Fibroblast of mammary gland (primary cell): ENCODE results near the gene ADAMTS7.
"Not testable (repeated sequence)": the region's sequence is repeated elsewhere in the genome, so short reads cannot be mapped to it uniquely, and the experiment has no call there.

ENCODE experiments used
- DNase-seq: peaks from one replicate; pipeline ENCODE4 v3.0.0-alpha.2; 2010; ENCODE audit warnings: low read depth
- H3K4me3 ChIP-seq: 2 replicates; pipeline ENCODE4 v1.5.1; 2011; ENCODE audit warnings: low read depth, mild to moderate bottlenecking, low read length, moderate library complexity; ENCODE audit not compliant: control insufficient read depth
- TF ChIP-seq, protein P1 (sequence below): conservative IDR thresholded peaks from 2 replicates; pipeline ENCODE4 v1.5.1; 2011; ENCODE audit warnings: low read depth, low read length, inconsistent platforms; ENCODE audit not compliant: control insufficient read depth, insufficient read depth

The ADAMTS7 gene

DNA sequence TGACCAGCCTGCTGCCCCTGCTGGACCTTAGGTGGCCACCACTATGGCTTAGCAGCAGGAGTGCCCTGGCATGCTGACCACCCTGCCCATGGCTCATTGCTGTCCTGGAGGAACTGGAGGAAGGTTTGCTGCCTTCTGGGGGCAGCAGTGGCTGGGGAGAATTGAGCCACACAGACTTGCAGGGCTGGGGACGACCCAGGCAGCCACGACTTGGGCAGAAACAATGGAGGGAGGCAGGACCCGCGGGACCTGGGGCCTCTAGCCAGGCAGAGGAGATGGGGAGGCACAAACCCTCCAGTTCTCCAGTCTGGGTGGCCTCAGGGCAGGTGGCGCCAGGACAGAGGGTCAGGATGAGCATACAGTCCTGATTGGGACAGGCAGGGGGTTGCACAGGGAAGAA is 32.8 kb downstream of the ADAMTS7 start:
- H3K4me3 ChIP-seq, result no peak overlapping the region
- DNase-seq, result no peak

DNA sequence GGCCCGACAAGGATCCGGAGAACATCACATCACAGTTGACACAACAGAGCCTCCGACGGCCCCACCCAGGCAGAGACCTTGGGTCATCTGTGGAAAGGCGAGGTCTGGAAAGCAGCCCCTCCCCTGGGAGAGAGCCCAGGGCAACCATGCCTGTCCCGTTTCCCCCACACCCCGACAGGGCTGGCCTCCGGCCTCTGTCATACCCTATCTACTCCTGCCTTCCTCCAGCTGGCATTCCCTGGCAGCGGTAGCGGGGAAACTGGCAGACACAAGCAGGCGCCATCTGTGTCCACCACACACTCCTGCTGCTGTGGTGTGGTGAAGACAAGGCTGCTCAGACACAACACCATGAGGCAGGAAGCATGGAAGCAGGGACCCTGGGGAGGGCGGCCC is 33.3 kb downstream of the ADAMTS7 start:
- DNase-seq, H3K4me3 ChIP-seq: not testable (repeated sequence)

More for the DNA sequence above, 32.8 kb downstream of the ADAMTS7 start:
- TF ChIP-seq, protein P1, sequence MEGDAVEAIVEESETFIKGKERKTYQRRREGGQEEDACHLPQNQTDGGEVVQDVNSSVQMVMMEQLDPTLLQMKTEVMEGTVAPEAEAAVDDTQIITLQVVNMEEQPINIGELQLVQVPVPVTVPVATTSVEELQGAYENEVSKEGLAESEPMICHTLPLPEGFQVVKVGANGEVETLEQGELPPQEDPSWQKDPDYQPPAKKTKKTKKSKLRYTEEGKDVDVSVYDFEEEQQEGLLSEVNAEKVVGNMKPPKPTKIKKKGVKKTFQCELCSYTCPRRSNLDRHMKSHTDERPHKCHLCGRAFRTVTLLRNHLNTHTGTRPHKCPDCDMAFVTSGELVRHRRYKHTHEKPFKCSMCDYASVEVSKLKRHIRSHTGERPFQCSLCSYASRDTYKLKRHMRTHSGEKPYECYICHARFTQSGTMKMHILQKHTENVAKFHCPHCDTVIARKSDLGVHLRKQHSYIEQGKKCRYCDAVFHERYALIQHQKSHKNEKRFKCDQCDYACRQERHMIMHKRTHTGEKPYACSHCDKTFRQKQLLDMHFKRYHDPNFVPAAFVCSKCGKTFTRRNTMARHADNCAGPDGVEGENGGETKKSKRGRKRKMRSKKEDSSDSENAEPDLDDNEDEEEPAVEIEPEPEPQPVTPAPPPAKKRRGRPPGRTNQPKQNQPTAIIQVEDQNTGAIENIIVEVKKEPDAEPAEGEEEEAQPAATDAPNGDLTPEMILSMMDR, result no peak

DNA sequence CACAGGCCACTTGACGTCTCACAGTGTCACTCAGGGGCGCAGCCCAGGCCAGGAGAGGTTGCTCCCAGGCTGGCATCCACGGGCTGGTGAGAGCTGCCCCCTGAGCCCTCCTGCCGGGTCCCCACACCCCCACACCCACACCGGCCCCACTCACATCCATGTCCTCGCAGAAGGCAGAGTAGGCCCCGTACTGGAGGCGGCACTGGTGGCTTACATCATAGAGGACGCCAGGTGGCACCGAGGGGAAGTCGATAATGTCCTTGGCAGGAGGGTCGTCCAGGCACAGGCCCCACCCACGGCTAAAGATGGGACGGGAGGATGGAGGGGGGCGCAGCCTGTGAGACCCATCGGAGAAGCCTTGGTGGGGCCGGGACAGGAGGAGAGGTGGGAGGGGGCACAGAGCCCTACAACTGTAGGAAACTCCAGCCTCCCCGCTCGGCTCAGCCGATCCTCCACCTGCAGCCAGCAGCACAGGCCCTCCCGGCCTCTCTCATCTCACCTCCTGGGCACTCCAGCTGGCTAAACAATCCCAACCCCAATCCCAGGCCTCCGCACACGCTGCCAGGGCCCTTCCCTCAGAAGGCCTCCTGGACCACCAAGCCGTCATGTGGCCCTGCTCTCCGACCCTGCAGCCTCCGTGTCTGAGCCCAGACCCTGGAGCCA is 33.8 kb downstream of the ADAMTS7 start:
- not testable (repeated sequence) for DNase-seq, H3K4me3 ChIP-seq

GRCh38 chr15:78776046-78776925 is 35.0 kb downstream of the ADAMTS7 start:
- DNase-seq, H3K4me3 ChIP-seq: not testable (repeated sequence)

DNA sequence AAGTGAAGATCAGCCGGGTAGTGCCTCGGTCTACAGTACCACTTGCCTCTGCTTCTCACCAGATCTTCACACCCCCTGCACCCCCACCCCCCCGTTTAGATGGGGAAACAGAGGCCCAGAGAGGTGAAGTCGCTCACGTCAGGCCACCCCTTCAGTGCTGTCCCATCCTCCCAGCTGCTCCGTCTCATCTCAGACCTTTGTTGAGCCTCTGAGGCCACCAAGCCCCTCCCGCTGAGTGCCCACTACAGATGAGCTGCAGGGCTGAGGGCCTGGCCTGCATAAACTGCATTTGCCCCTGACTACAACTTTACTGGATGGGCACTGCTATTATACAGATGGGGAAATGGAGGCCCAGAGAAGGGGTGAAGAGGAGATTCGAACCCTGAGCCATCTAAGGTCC is 35.8 kb downstream of the ADAMTS7 start:
- TF ChIP-seq, protein P1, result no peak
- no peak for DNase-seq
- no peak overlapping the region for H3K4me3 ChIP-seq

DNA sequence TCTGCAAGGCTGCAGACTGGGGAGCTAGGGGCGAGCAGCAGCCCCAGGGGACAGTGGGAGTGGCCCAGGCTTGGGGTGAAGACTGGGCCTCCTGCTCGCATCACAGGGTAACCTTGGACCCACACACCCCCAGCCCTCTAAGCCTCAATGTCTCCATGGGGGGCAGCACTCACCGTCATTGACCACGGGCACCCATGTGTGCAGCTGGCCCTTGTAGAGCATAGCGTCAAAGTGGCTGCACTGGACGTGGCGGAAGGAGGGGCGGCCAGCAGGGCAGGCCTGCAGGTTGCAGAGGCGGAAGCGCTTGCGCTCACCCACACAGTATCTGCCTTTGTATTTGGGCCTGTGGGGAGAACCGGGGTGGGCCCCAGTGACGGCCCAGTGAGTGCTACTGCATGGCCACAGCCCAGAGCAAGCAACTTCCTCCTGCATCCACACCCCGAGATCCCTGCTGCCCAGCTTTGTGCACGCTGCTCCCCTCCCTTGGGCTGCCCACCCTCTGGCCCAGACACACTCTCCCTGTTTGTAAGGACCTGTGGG is 36.7 kb downstream of the ADAMTS7 start:
- H3K4me3 ChIP-seq, DNase-seq: not testable (repeated sequence)

DNA sequence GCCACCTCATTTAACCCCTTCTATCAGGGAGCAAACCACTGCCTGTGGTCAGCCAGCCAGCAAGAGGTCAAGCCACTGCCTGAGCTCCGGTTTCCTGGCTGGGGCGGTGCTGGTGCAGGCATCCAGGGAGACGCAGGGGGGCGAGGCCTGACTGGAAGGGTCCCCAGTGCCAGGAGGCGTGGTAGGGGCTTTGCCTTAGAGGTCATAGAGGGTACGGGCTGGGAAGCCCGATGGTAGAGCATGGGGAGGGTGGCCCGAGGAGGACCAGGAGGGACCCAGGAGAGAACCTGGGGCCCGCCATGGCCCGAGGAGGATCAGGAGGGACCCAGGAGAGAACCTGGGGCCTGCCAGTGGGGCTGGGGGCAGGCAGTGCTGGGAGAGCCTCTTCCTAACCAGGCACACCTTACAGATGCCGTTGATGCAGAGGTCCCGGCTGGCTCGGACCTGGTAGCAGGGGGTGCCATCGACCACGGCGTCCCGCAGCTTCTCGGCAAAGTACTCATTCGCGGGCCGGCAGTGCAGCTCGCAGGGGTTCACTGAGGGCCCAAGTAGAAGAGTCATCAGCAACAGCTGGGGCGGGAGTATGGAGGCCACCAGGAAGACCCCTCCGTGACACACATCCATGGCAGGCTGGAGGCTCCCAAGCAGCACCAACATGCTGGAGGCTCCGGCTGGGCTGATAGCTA is 37.4 kb downstream of the ADAMTS7 start:
- DNase-seq, H3K4me3 ChIP-seq: not testable (repeated sequence)

DNA sequence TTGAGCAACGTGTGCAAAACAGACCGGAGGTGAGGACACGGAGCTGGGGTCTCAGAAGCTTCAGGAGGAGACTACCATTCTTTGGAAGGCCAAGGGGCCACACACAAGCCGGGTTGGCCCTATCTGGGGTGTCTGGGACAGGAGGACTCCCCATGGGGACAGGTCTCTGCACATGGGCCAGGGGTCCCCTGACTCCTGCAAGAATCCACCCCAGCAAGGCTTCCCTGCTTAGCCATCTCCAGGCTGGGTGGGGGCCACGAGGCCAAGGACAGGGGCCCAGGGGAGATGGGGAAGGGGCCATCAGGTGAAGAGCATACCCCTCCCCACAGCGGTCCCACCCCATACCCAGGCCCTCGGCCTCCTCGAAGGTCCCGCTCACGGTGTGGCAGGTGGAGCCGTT is 38.5 kb downstream of the ADAMTS7 start:
- DNase-seq, result no peak
- no peak overlapping the region for H3K4me3 ChIP-seq
- TF ChIP-seq, protein P1, result no peak

GRCh38 chr15:78771436-78772000 is 39.7 kb downstream of the ADAMTS7 start:
- H3K4me3 ChIP-seq, DNase-seq: not testable (repeated sequence)

DNA sequence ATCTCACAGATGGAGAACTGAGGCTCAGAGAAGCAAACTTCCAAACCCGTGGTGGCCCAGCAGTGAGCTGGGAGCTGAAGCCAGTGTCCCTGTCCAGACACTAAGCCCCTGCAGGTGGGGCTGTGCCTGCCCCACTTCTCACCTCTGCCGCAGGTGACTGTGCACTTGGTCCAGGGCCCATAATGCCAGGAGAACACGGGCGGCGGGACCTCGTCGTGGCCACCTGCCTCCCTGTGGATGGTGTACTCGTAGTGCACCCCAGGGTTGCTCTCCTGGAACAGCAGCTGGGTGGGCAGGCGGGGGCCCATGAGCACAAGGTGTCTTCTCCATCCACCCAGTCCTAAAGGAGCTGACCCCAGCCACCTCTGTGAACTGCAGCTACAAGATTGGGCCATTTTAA is 40.2 kb downstream of the ADAMTS7 start:
- not testable (repeated sequence) for DNase-seq, H3K4me3 ChIP-seq

DNA sequence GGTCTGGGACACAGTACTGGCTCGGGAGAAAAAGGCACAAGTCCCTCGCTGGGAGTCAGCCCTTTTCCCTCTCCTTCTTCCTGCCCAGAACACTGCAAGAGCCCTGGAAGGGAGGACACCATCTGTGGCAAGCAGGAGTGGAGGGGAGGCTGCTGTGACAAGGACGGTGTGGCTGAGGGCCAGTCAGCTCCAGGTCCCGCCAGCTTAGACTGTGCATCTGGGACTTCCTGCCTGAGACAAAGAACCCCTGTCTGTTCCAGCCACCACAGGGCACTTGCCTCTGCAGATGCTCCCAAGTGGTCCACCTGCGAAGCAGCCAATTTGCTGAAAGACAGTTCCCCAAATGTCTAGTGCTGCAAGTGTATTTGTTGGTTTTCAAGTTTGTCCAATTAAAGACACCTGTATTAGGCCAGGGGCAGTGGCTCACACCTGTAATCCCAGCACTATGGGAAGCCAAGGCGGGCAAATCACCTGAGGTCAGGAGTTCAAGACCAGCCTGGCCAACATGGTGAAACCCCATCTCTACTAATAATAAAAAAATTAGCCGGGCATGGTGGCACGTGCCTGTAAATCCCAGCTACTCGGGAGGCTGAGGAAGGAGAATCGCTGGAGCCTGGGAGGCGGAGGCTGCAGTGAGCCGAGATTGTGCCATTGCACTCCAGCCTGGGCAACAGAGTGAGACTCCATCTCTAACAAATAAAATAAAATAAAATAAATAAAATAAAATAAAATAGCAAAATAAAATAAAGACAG is 41.6 kb downstream of the ADAMTS7 start:
- not testable (repeated sequence) for H3K4me3 ChIP-seq, DNase-seq
